CD4-positive, alpha-beta memory T cell (primary cell): ENCODE measurements around the gene TAF1B. TPM values are rescaled to one million over a fixed set of nuclear protein-coding genes. Genes with fewer than 3 reads are reported as not detected.

Experiments used
- CTCF ChIA-PET: fragments of 350-600 bp; sonication (Branson Sonifier 250); formaldehyde crosslinking; loops from one replicate; lab custom pipeline; 2021; ENCODE audit warnings: inconsistent platforms; ENCODE audit not compliant: partially characterized antibody; lab: Charles Lee
- POLR2A ChIA-PET: fragments of 350-600 bp; sonication (Branson Sonifier 250); formaldehyde crosslinking; loops from one replicate; lab custom pipeline; 2021; ENCODE audit not compliant: partially characterized antibody; lab: Charles Lee
- DNase-seq, 5 donors: peaks; one replicate each; pipeline versions ENCODE4 v3.0.0 to v3.0.0-alpha.2; 2020 to 2022; ENCODE audit warnings: mixed read lengths in 1 of 5
- H3K27ac ChIP-seq: one replicate; pipeline ENCODE4 v1.7.0; 2013; ENCODE audit warnings: low read depth, low read length
- H3K27me3 ChIP-seq: 2 replicates; pipeline ENCODE4 v1.7.0; 2013; ENCODE audit warnings: mild to moderate bottlenecking, low read length, moderate library complexity; ENCODE audit not compliant: insufficient read depth
- H3K36me3 ChIP-seq: 2 replicates; pipeline ENCODE4 v1.7.0; 2013; ENCODE audit warnings: mild to moderate bottlenecking, low read length, moderate library complexity; ENCODE audit not compliant: insufficient read depth
- H3K4me1 ChIP-seq: 2 replicates; pipeline ENCODE4 v1.7.0; 2013; ENCODE audit warnings: mild to moderate bottlenecking, low read length, moderate library complexity; ENCODE audit not compliant: insufficient read depth
- H3K4me3 ChIP-seq, 2 donors: one replicate each; pipeline ENCODE4 v1.7.0; 2013; ENCODE audit warnings: low read length in 2 of 2, mild to moderate bottlenecking in 1 of 2
- H3K9me3 ChIP-seq, 2 donors: one replicate each; pipeline ENCODE4 v1.7.0; 2013; ENCODE audit warnings: low read length in 2 of 2, control low read depth in 1 of 2; ENCODE audit not compliant: control insufficient read depth in 1 of 2
- H3K27ac Mint-ChIP-seq, 7 donors: one replicate each; pipeline ENCODE4 v1.8.0; 2020 to 2021; ENCODE audit warnings: mixed read lengths in 7 of 7, mild to moderate bottlenecking in 6 of 7, inconsistent platforms in 3 of 7, moderate library complexity in 3 of 7
- H3K27me3 Mint-ChIP-seq, 2 donors: one replicate each; pipeline ENCODE4 v1.8.0; 2020 to 2021; ENCODE audit warnings: mixed read lengths in 2 of 2
- H3K36me3 Mint-ChIP-seq, 2 donors: one replicate each; pipeline ENCODE4 v1.8.0; 2020 to 2021; ENCODE audit warnings: mixed read lengths in 2 of 2, inconsistent platforms in 1 of 2, mild to moderate bottlenecking in 1 of 2
- H3K4me1 Mint-ChIP-seq, 4 donors: one replicate each; pipeline ENCODE4 v1.8.0; 2020 to 2021; ENCODE audit warnings: mixed read lengths in 4 of 4, mild to moderate bottlenecking in 1 of 4
- H3K4me3 Mint-ChIP-seq, 8 donors: one replicate each; pipeline ENCODE4 v1.8.0; 2020 to 2021; ENCODE audit warnings: mixed read lengths in 8 of 8, mild to moderate bottlenecking in 7 of 8, moderate library complexity in 6 of 8, inconsistent platforms in 3 of 8
- H3K9me3 Mint-ChIP-seq, 8 donors: one replicate each; pipeline ENCODE4 v1.8.0; 2020 to 2021; ENCODE audit warnings: mixed read lengths in 8 of 8, mild to moderate bottlenecking in 5 of 8, inconsistent platforms in 3 of 8, moderate library complexity in 1 of 8
- intact Hi-C: fragments of 100-400 bp; cut with micrococcal nuclease; formaldehyde crosslinking; loops from one replicate; pipeline ENCODE4 v1.15.1; 2023
- polyA plus RNA-seq, 2 donors: library from polyadenylated mRNA; unstranded; fragments of 300-500 nt; fragmentation: Illumina TruSeq; gene quantifications; one replicate each; pipeline ENCODE4 v1.2.3, GENCODE V29; 2021
- total RNA-seq, 2 experiments: library from RNA; stranded (reverse); gene quantifications; one replicate each; pipeline ENCODE4 v1.2.3, GENCODE V29; 2021

Gene TAF1B
- total and polyA plus RNA-seq, 4 experiments from 2014 or later, result 4.1 to 23.9 (median 17.8) TPM

- ChIA-PET CTCF (no interaction called here), POLR2A (no interaction called here)
- no peak overlapping the region for H3K4me3 Mint-ChIP-seq
- no peak overlapping the region for H3K4me3 ChIP-seq
- peaks cover 0 to 4% (median 0%) of the 10 kb centered on the region in 8 donors for H3K9me3 Mint-ChIP-seq
- no peaks in the 10 kb centered on the region for H3K36me3 ChIP-seq
- H3K9me3 ChIP-seq, result no peaks in the 10 kb centered on the region
- no peaks in the 10 kb centered on the region for H3K27me3 ChIP-seq
- intact Hi-C loops, result no loop called here
- peaks cover 0 to 3% (median under 1%) of the 10 kb centered on the region in 4 donors for H3K4me1 Mint-ChIP-seq
- H3K36me3 Mint-ChIP-seq, result no peaks in the 10 kb centered on the region
- H3K4me1 ChIP-seq, result peaks cover 7% of the 10 kb centered on the region
- H3K27me3 Mint-ChIP-seq, result peaks cover 11 to 21% of the 10 kb centered on the region in 2 donors
- no peak for DNase-seq
- no peak overlapping the region for H3K27ac ChIP-seq
- peak overlapping the region in 1 of 7 donors; percentile 19 for H3K27ac Mint-ChIP-seq
These were observed 102.8 kb downstream of the TAF1B start for GRCh38 chr2:9946076-9946475.

GRCh38 chr2:9946818-9947217 lies 103.5 kb downstream of the TAF1B start:
- H3K9me3 ChIP-seq, result no peaks in the 10 kb centered on the region
- intact Hi-C loops, result no loop called here
- peaks cover 0 to 4% (median 0%) of the 10 kb centered on the region in 8 donors for H3K9me3 Mint-ChIP-seq
- no peak overlapping the region for H3K4me3 ChIP-seq
- no peaks in the 10 kb centered on the region for H3K36me3 Mint-ChIP-seq
- no peak overlapping the region for H3K4me3 Mint-ChIP-seq
- H3K27me3 Mint-ChIP-seq, result peaks cover 11 to 21% of the 10 kb centered on the region in 2 donors
- CTCF ChIA-PET, result interaction anchor here (2.0 kb wide), 1 partner anchor 18 kb away, joined by 5 read pairs; no protein-coding TSS in a partner anchor
- H3K27ac Mint-ChIP-seq, result peak overlapping the region in 1 of 7 donors; percentile 15
- H3K27ac ChIP-seq, result no peak overlapping the region
- no peaks in the 10 kb centered on the region for H3K36me3 ChIP-seq
- DNase-seq, result no peak
- no peaks in the 10 kb centered on the region for H3K27me3 ChIP-seq
- peaks cover 7% of the 10 kb centered on the region for H3K4me1 ChIP-seq
- POLR2A ChIA-PET, result no interaction called here
- peaks cover 0 to 3% (median under 1%) of the 10 kb centered on the region in 4 donors for H3K4me1 Mint-ChIP-seq

DNA sequence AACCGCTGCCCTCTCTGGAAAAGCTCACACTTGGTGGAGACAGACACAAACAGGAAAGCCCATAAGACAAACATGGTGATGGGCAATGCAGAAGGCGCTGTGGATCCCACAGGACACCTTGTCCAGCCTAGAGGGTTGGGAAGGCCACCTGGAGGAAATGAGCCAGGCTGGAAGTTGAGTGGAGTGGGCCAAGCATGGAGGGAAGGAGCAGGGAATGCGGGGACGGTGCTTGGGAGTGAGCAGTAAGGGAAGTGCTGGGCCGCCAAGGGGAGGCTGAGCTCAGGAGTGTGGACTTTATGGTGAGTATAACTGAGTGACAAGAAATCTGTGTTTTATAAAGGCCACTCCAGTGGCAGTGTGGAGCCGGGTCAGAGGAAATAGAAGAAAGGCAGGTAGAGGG lies 105.4 kb downstream of the TAF1B start:
- no peaks in the 10 kb centered on the region for H3K9me3 ChIP-seq
- H3K4me3 ChIP-seq, result no peak overlapping the region
- H3K27me3 Mint-ChIP-seq, result peaks cover 11 to 21% of the 10 kb centered on the region in 2 donors
- H3K27ac ChIP-seq, result no peak overlapping the region
- intact Hi-C loops, result no loop called here
- no peaks in the 10 kb centered on the region for H3K27me3 ChIP-seq
- DNase-seq, result no peak
- peak overlapping the region in 6 of 8 donors; percentile 2 to 91 (median 72) for H3K4me3 Mint-ChIP-seq
- peak overlapping the region in 2 of 7 donors; percentile 17 to 66 for H3K27ac Mint-ChIP-seq
- H3K36me3 Mint-ChIP-seq, result no peaks in the 10 kb centered on the region
- peaks cover 0 to 4% (median 0%) of the 10 kb centered on the region in 8 donors for H3K9me3 Mint-ChIP-seq
- ChIA-PET POLR2A (no interaction called here), CTCF (interaction anchor here (2.0 kb wide), 1 partner anchor 16 kb away, joined by 5 read pairs; no protein-coding TSS in a partner anchor)
- peaks cover 13% of the 10 kb centered on the region for H3K4me1 ChIP-seq
- H3K4me1 Mint-ChIP-seq, result peaks cover 0 to 5% (median 4%) of the 10 kb centered on the region in 4 donors
- no peaks in the 10 kb centered on the region for H3K36me3 ChIP-seq

- peak overlapping the region; percentile 78 to 91 (median 88) for H3K4me3 Mint-ChIP-seq
- intact Hi-C loops, result no loop called here
- H3K4me1 Mint-ChIP-seq, result peaks cover 0 to 5% (median 4%) of the 10 kb centered on the region in 4 donors
- POLR2A ChIA-PET, result no interaction called here
- peaks cover 11 to 24% of the 10 kb centered on the region in 2 donors for H3K27me3 Mint-ChIP-seq
- H3K27me3 ChIP-seq, result no peaks in the 10 kb centered on the region
- peak in 1 of 5 donors; percentile 49 for DNase-seq
- H3K36me3 ChIP-seq, result no peaks in the 10 kb centered on the region
- CTCF ChIA-PET, result no interaction called here
- H3K9me3 Mint-ChIP-seq, result peaks cover 0 to 4% (median 0%) of the 10 kb centered on the region in 8 donors
- peak overlapping the region in 3 of 7 donors; percentile 3 to 66 (median 48) for H3K27ac Mint-ChIP-seq
- no peaks in the 10 kb centered on the region for H3K36me3 Mint-ChIP-seq
- no peak overlapping the region for H3K27ac ChIP-seq
- H3K9me3 ChIP-seq, result no peaks in the 10 kb centered on the region
- no peak overlapping the region for H3K4me3 ChIP-seq
- peaks cover 13% of the 10 kb centered on the region for H3K4me1 ChIP-seq
These were observed 106.1 kb downstream of the TAF1B start for GRCh38 chr2:9949239-9949991.

DNA sequence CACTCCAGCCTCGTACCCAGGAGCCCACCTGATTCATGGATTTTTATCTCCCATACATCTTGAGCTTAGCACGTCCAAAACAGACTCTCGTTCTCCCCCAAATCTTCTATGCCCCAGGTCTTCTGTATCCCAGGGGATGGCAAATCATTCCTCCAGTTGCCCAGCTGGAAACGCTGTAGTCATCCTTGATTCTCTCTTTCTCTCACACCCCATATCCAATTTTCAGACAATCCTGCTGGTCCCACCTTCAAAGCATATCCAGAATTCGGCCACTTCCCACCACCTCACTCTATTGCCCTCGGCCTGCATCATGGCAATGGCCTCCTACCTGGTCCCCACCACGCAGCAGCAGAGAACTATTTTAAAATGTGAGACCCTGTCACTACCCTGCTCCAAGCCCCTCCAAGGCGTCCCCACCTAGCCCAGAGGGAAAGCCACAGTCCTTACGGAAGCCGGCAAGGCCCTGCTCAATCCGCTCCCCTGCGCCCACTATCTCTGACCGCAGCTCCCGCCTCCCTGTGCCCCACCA lies 106.8 kb downstream of the TAF1B start:
- Mint-ChIP-seq H3K27ac (peak overlapping the region in 4 of 7 donors; percentile 3 to 57 (median 40)), H3K4me3 (peak overlapping the region; percentile 78 to 91 (median 88)), H3K4me1 (peaks cover 0 to 5% (median 4%) of the 10 kb centered on the region in 4 donors), H3K9me3 (peaks cover 0 to 4% (median 0%) of the 10 kb centered on the region in 8 donors), H3K27me3 (peaks cover 9 to 27% of the 10 kb centered on the region in 2 donors), H3K36me3 (no peaks in the 10 kb centered on the region)
- Histone ChIP-seq H3K4me1 (peaks cover 13% of the 10 kb centered on the region), H3K9me3 (no peaks in the 10 kb centered on the region), H3K4me3 (peak overlapping the region in 1 of 2 donors; percentile 58), H3K36me3 (no peaks in the 10 kb centered on the region), H3K27ac (no peak overlapping the region), H3K27me3 (no peaks in the 10 kb centered on the region)
- ChIA-PET POLR2A (interaction anchor here (1.3 kb wide), 1 partner anchor 106 kb away, joined by 5 read pairs; the partner anchor contains the start of gene TAF1B), CTCF (no interaction called here)
- intact Hi-C loops, result loop anchor here (2.0 to 5.0 kb wide), 3 partner anchors 395 to 1392 kb away; partner anchors contain the start of genes ADAM17, ODC1 and ROCK2
- DNase-seq, result no peak

- intact Hi-C loops, result loop anchor here (1.0 to 5.0 kb wide), 5 partner anchors 94 to 1392 kb away; partner anchors contain the start of genes ADAM17, ODC1, ROCK2 and TAF1B
- Histone ChIP-seq H3K9me3 (no peaks in the 10 kb centered on the region), H3K27me3 (no peaks in the 10 kb centered on the region), H3K27ac (peak overlapping the region; percentile 51), H3K4me1 (peaks cover 13% of the 10 kb centered on the region), H3K36me3 (no peaks in the 10 kb centered on the region), H3K4me3 (peak overlapping the region in 1 of 2 donors; percentile 58)
- ChIA-PET POLR2A (interaction anchor here (0.9 to 1.3 kb wide), 2 partner anchors 36 to 107 kb away, joined by 3 to 5 read pairs; partner anchors contain the start of gene TAF1B), CTCF (no interaction called here)
- no peaks in the 10 kb centered on the region for H3K36me3 Mint-ChIP-seq
- peak in 2 of 5 donors; percentile 58 to 71 for DNase-seq
- H3K4me1 Mint-ChIP-seq, result peaks cover 0 to 5% (median 4%) of the 10 kb centered on the region in 4 donors
- H3K27ac Mint-ChIP-seq, result peak overlapping the region in 5 of 7 donors; percentile 32 to 68 (median 61)
- H3K4me3 Mint-ChIP-seq, result peak overlapping the region; percentile 78 to 91 (median 88)
- H3K27me3 Mint-ChIP-seq, result peaks cover 7 to 23% of the 10 kb centered on the region in 2 donors
- peaks cover 0 to 4% (median 0%) of the 10 kb centered on the region in 8 donors for H3K9me3 Mint-ChIP-seq
These were observed 107.4 kb downstream of the TAF1B start for GRCh38 chr2:9950521-9951271.
